Stimulated activated CD4-positive, alpha-beta T cell treated with anti-CD3 and anti-CD28 coated beads, Interleukin-15, amount 100 ng/mL, for 48 hours (primary cell): ENCODE data around the gene CPXM2.

Experiments
- DNase-seq, 2 donors: peaks; one replicate each; pipeline ENCODE4 v3.0.0-alpha.2; 2020; ENCODE audit warnings: low read depth in 2 of 2

The CPXM2 gene

GRCh38 chr10:123870260-123870659 is 21.3 kb downstream of the CPXM2 start:
- no peak for DNase-seq

- no peak for DNase-seq
Observed at GRCh38 chr10:123869020-123869414, 22.6 kb downstream of the CPXM2 start.

- DNase-seq = no peak
Observed at GRCh38 chr10:123868038-123869019, 23.3 kb downstream of the CPXM2 start.

GRCh38 chr10:123865880-123866279 is 25.7 kb downstream of the CPXM2 start:
- no peak for DNase-seq

GRCh38 chr10:123865350-123865749 is 26.3 kb downstream of the CPXM2 start:
- no peak for DNase-seq

- DNase-seq = no peak
Observed at GRCh38 chr10:123864923-123865322, 26.7 kb downstream of the CPXM2 start.

GRCh38 chr10:123863721-123864482 is 27.7 kb downstream of the CPXM2 start:
- DNase-seq = no peak

GRCh38 chr10:123863183-123863575 is 28.4 kb downstream of the CPXM2 start:
- DNase-seq = no peak

- DNase-seq = no peak
Observed at GRCh38 chr10:123862421-123863182, 29.0 kb downstream of the CPXM2 start.

- DNase-seq = no peak
Observed at GRCh38 chr10:123860856-123861255, 30.8 kb downstream of the CPXM2 start.

GRCh38 chr10:123860209-123860608 is 31.4 kb downstream of the CPXM2 start:
- DNase-seq = no peak

GRCh38 chr10:123859653-123860050 is 32.0 kb downstream of the CPXM2 start:
- no peak for DNase-seq

GRCh38 chr10:123858907-123859652 is 32.5 kb downstream of the CPXM2 start:
- DNase-seq = no peak

- no peak for DNase-seq
Observed at GRCh38 chr10:123858077-123858681, 33.4 kb downstream of the CPXM2 start.

GRCh38 chr10:123857616-123858015 is 34.0 kb downstream of the CPXM2 start:
- DNase-seq = no peak

- no peak for DNase-seq
Observed at GRCh38 chr10:123855008-123855684, 36.5 kb downstream of the CPXM2 start.

- no peak for DNase-seq
Observed at GRCh38 chr10:123854498-123854897, 37.1 kb downstream of the CPXM2 start.

- no peak for DNase-seq
Observed at GRCh38 chr10:123854003-123854402, 37.6 kb downstream of the CPXM2 start.

- DNase-seq = no peak
Observed at GRCh38 chr10:123852411-123852951, 39.1 kb downstream of the CPXM2 start.
